WTC11 (cell line): ENCODE results near the gene FHAD1. TPM values are rescaled to one million over a fixed set of nuclear protein-coding genes. Genes with fewer than 3 reads are reported as not detected.

Source experiments
- ATAC-seq: fragments of 200-7000 bp; cut with Tn5 transposase; 2 replicates; pipeline ENCODE4 v1.10.0; 2021; ENCODE audit warnings: mild to moderate bottlenecking, moderate library complexity
- CTCF ChIA-PET: fragments of 300-600 bp; sonication (Branson Sonifier 250); formaldehyde crosslinking; loops from one replicate; lab custom pipeline; 2021; ENCODE audit warnings: antibody characterized with exemption; lab: Charles Lee
- POLR2A ChIA-PET: fragments of 350-600 bp; sonication (Branson Sonifier 250); formaldehyde crosslinking; loops from one replicate; lab custom pipeline; 2021; ENCODE audit warnings: antibody characterized with exemption; lab: Charles Lee
- DNase-seq: peaks from one replicate; pipeline ENCODE4 v3.0.0; 2021; ENCODE audit warnings: low spot score
- H3K27ac Mint-ChIP-seq: 2 replicates; pipeline ENCODE4 v1.8.0; 2021; ENCODE audit warnings: mixed read lengths
- H3K27me3 Mint-ChIP-seq: 2 replicates; pipeline ENCODE4 v1.8.0; 2021; ENCODE audit warnings: low read depth, mild to moderate bottlenecking, moderate library complexity, mixed read lengths
- H3K36me3 Mint-ChIP-seq: 2 replicates; pipeline ENCODE4 v1.8.0; 2021; ENCODE audit warnings: mixed read lengths
- H3K4me1 Mint-ChIP-seq: 2 replicates; pipeline ENCODE4 v1.8.0; 2022; ENCODE audit warnings: mixed read lengths
- H3K4me3 Mint-ChIP-seq: 2 replicates; pipeline ENCODE4 v1.8.0; 2021; ENCODE audit warnings: mild to moderate bottlenecking, moderate library complexity, mixed read lengths
- H3K9me3 Mint-ChIP-seq: 2 replicates; pipeline ENCODE4 v1.8.0; 2021; ENCODE audit warnings: mixed read lengths
- FOXP1 ChIP-seq: sonication (generic); formaldehyde crosslinking; IDR thresholded peaks from 2 replicates; pipeline ENCODE4 v1.8.0; 2022; ENCODE audit warnings: missing genetic modification reagents, mild to moderate bottlenecking, moderate library complexity, borderline replicate concordance
- GTF2I ChIP-seq: fragments of 250-450 bp; sonication (Bioruptor Pico); conservative IDR thresholded peaks from 2 replicates; pipeline ENCODE4 v1.4.0; 2021; ENCODE audit warnings: mild to moderate bottlenecking
- HMGA2 ChIP-seq: fragments of 250-450 bp; sonication (Bioruptor Pico); IDR thresholded peaks from 2 replicates; pipeline ENCODE4 v1.4.0; 2021; ENCODE audit warnings: mild to moderate bottlenecking, moderate library complexity
- IRF2 ChIP-seq: sonication (generic); formaldehyde crosslinking; IDR thresholded peaks from 2 replicates; pipeline ENCODE4 v1.8.0; 2022; ENCODE audit warnings: low read depth, missing genetic modification reagents, borderline replicate concordance
- JUN ChIP-seq: sonication (generic); formaldehyde crosslinking; IDR thresholded peaks from 2 replicates; pipeline ENCODE4 v1.8.0; 2023; ENCODE audit warnings: mild to moderate bottlenecking, missing genetic modification reagents
- NR1H2 ChIP-seq: sonication (generic); formaldehyde crosslinking; IDR thresholded peaks from 2 replicates; pipeline ENCODE4 v1.9.0; 2021; ENCODE audit warnings: mild to moderate bottlenecking, moderate library complexity, missing genetic modification reagents
- NR2C2 ChIP-seq: sonication (generic); formaldehyde crosslinking; IDR thresholded peaks from 2 replicates; pipeline ENCODE4 v1.8.0; 2022; ENCODE audit warnings: mild to moderate bottlenecking, missing genetic modification reagents
- NR3C1 ChIP-seq: sonication (generic); formaldehyde crosslinking; conservative IDR thresholded peaks from 2 replicates; pipeline ENCODE4 v1.8.1; 2023; ENCODE audit warnings: low read depth, mild to moderate bottlenecking, missing genetic modification reagents
- SOX15 ChIP-seq: fragments of 250-450 bp; sonication (Bioruptor Pico); IDR thresholded peaks from 2 replicates; pipeline ENCODE4 v1.9.0; 2021; ENCODE audit warnings: mild to moderate bottlenecking
- ZNF121 ChIP-seq: sonication (generic); formaldehyde crosslinking; IDR thresholded peaks from 2 replicates; pipeline ENCODE4 v1.8.0; 2023; ENCODE audit warnings: missing genetic modification reagents
- ZNF219 ChIP-seq: sonication (generic); formaldehyde crosslinking; IDR thresholded peaks from 2 replicates; pipeline ENCODE4 v1.8.0; 2023; ENCODE audit warnings: missing genetic modification reagents, mild to moderate bottlenecking, borderline replicate concordance
- ZNF232 ChIP-seq: sonication (generic); formaldehyde crosslinking; IDR thresholded peaks from 2 replicates; pipeline ENCODE4 v1.8.0; 2022; ENCODE audit warnings: mild to moderate bottlenecking, missing genetic modification reagents
- ZNF396 ChIP-seq: fragments of 250-450 bp; sonication (Bioruptor Pico); IDR thresholded peaks from 2 replicates; pipeline ENCODE4 v1.8.0; 2021; ENCODE audit warnings: mild to moderate bottlenecking, moderate library complexity, borderline replicate concordance
- ZNF423 ChIP-seq: fragments of 250-450 bp; sonication (Bioruptor Pico); IDR thresholded peaks from 2 replicates; pipeline ENCODE4 v2.1.2; 2022; ENCODE audit warnings: mild to moderate bottlenecking, moderate library complexity
- total RNA-seq: library from RNA; stranded (reverse); gene quantifications from 3 replicates; pipeline ENCODE4 v1.2.3, GENCODE V29; 2021
- TF ChIP-seq, protein P1 (sequence below): sonication (generic); formaldehyde crosslinking; IDR thresholded peaks from 2 replicates; pipeline ENCODE4 v1.8.0; 2022; ENCODE audit warnings: missing genetic modification reagents
- TF ChIP-seq, protein P2 (sequence below): sonication (generic); formaldehyde crosslinking; IDR thresholded peaks from 2 replicates; pipeline ENCODE4 v1.8.0; 2023; ENCODE audit warnings: missing genetic modification reagents, mild to moderate bottlenecking, borderline replicate concordance
- TF ChIP-seq, protein P3 (sequence below): sonication (generic); formaldehyde crosslinking; IDR thresholded peaks from 2 replicates; pipeline ENCODE4 v1.8.0; 2022; ENCODE audit warnings: mild to moderate bottlenecking, missing genetic modification reagents
- TF ChIP-seq, protein P4 (sequence below): sonication (generic); formaldehyde crosslinking; IDR thresholded peaks from 2 replicates; pipeline ENCODE4 v1.8.0; 2022; ENCODE audit warnings: mild to moderate bottlenecking, missing genetic modification reagents

Gene FHAD1
- total RNA-seq, 1 experiment from 2014 or later: 3.0 TPM

DNA sequence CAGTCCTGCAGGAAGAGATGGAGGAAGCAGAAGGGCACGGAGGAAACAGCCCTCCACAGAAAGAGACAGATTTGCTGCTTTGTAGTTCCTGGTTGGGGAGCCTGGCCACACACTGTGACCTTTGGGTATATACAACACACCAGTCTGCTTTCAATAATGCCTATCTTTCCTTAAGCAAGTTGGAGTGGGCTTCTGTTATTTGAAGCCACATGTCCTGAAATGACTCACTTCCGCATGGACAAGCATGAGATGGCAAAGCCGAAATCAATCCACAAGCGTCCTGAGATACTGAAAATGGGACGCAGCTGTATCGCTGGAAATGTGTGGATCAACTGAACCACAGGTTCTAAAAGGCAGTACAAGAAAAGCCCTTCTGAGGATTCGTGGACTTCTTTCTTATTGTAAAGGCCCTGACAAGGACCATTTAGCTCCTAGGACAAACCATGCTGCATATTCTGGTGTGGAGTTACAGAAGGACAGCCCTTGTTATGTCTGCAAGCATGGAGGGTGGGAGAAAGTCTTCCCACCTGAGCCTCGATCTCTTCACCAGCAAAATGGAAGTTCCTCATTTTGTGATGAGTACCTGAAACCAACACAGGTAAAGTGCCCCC, 22.7 kb upstream of the FHAD1 start:
- peaks cover 9% of the 10 kb centered on the region for H3K36me3 Mint-ChIP-seq
- no peaks in the 10 kb centered on the region for H3K27me3 Mint-ChIP-seq
- ATAC-seq: no peak
- no peak for DNase-seq
- peaks cover 7% of the 10 kb centered on the region for H3K4me1 Mint-ChIP-seq
- no peak overlapping the region for H3K4me3 Mint-ChIP-seq
- CTCF ChIA-PET: no interaction called here
- H3K9me3 Mint-ChIP-seq: peaks cover 6% of the 10 kb centered on the region
- H3K27ac Mint-ChIP-seq: no peak overlapping the region
- TF ChIP-seq, protein P1, sequence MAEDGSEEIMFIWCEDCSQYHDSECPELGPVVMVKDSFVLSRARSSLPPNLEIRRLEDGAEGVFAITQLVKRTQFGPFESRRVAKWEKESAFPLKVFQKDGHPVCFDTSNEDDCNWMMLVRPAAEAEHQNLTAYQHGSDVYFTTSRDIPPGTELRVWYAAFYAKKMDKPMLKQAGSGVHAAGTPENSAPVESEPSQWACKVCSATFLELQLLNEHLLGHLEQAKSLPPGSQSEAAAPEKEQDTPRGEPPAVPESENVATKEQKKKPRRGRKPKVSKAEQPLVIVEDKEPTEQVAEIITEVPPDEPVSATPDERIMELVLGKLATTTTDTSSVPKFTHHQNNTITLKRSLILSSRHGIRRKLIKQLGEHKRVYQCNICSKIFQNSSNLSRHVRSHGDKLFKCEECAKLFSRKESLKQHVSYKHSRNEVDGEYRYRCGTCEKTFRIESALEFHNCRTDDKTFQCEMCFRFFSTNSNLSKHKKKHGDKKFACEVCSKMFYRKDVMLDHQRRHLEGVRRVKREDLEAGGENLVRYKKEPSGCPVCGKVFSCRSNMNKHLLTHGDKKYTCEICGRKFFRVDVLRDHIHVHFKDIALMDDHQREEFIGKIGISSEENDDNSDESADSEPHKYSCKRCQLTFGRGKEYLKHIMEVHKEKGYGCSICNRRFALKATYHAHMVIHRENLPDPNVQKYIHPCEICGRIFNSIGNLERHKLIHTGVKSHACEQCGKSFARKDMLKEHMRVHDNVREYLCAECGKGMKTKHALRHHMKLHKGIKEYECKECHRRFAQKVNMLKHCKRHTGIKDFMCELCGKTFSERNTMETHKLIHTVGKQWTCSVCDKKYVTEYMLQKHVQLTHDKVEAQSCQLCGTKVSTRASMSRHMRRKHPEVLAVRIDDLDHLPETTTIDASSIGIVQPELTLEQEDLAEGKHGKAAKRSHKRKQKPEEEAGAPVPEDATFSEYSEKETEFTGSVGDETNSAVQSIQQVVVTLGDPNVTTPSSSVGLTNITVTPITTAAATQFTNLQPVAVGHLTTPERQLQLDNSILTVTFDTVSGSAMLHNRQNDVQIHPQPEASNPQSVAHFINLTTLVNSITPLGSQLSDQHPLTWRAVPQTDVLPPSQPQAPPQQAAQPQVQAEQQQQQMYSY: no peak
- TF ChIP-seq, protein P2, sequence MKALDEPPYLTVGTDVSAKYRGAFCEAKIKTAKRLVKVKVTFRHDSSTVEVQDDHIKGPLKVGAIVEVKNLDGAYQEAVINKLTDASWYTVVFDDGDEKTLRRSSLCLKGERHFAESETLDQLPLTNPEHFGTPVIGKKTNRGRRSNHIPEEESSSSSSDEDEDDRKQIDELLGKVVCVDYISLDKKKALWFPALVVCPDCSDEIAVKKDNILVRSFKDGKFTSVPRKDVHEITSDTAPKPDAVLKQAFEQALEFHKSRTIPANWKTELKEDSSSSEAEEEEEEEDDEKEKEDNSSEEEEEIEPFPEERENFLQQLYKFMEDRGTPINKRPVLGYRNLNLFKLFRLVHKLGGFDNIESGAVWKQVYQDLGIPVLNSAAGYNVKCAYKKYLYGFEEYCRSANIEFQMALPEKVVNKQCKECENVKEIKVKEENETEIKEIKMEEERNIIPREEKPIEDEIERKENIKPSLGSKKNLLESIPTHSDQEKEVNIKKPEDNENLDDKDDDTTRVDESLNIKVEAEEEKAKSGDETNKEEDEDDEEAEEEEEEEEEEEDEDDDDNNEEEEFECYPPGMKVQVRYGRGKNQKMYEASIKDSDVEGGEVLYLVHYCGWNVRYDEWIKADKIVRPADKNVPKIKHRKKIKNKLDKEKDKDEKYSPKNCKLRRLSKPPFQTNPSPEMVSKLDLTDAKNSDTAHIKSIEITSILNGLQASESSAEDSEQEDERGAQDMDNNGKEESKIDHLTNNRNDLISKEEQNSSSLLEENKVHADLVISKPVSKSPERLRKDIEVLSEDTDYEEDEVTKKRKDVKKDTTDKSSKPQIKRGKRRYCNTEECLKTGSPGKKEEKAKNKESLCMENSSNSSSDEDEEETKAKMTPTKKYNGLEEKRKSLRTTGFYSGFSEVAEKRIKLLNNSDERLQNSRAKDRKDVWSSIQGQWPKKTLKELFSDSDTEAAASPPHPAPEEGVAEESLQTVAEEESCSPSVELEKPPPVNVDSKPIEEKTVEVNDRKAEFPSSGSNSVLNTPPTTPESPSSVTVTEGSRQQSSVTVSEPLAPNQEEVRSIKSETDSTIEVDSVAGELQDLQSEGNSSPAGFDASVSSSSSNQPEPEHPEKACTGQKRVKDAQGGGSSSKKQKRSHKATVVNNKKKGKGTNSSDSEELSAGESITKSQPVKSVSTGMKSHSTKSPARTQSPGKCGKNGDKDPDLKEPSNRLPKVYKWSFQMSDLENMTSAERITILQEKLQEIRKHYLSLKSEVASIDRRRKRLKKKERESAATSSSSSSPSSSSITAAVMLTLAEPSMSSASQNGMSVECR (CRISPR knock-in tag): no peak
- POLR2A ChIA-PET: interaction anchor here (0.6 kb wide), 1 partner anchor 46 kb away, joined by 5 read pairs; no protein-coding TSS in a partner anchor

DNA sequence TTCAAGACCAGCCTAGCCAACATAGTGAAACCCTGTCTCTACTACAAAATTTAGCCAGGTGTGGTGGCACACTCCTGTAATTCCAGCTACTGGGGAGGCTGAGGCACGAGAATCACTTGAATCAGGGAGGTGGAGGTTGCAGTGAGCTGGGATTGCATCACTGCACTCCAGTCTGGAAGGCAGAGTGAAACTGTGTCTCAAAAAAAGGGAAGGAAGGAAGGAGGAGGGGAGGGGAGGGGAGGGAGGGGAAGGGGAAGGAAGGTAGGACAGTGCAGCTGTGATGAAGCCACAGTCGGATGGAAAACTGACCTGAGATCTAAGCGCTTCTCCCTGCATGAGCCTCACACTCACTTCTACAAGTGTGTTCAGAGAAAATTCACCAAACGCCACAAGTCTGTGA, 22.0 kb upstream of the FHAD1 start:
- no peak for ATAC-seq
- H3K4me1 Mint-ChIP-seq: peaks cover 7% of the 10 kb centered on the region
- TF ChIP-seq IRF2 (no peak), JUN (CRISPR knock-in tag) (no peak), NR1H2 (CRISPR knock-in tag) (no peak), FOXP1 (CRISPR knock-in tag) (no peak), ZNF232 (CRISPR knock-in tag) (no peak), SOX15 (CRISPR knock-in tag) (no peak), NR3C1 (CRISPR knock-in tag) (no peak), HMGA2 (no peak), ZNF121 (no peak), GTF2I (CRISPR knock-in tag) (no peak), ZNF423 (CRISPR knock-in tag) (no peak), ZNF219 (CRISPR knock-in tag) (no peak), NR2C2 (CRISPR knock-in tag) (no peak), ZNF396 (CRISPR knock-in tag) (no peak)
- TF ChIP-seq, protein P3, sequence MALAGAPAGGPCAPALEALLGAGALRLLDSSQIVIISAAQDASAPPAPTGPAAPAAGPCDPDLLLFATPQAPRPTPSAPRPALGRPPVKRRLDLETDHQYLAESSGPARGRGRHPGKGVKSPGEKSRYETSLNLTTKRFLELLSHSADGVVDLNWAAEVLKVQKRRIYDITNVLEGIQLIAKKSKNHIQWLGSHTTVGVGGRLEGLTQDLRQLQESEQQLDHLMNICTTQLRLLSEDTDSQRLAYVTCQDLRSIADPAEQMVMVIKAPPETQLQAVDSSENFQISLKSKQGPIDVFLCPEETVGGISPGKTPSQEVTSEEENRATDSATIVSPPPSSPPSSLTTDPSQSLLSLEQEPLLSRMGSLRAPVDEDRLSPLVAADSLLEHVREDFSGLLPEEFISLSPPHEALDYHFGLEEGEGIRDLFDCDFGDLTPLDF (CRISPR knock-in tag): no peak
- TF ChIP-seq, protein P2 (CRISPR knock-in tag): no peak
- TF ChIP-seq, protein P4, sequence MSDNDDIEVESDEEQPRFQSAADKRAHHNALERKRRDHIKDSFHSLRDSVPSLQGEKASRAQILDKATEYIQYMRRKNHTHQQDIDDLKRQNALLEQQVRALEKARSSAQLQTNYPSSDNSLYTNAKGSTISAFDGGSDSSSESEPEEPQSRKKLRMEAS (CRISPR knock-in tag): no peak

More for the DNA sequence above, 22.0 kb upstream of the FHAD1 start:
- Mint-ChIP-seq H3K4me3 (no peak overlapping the region), H3K9me3 (peaks cover 5% of the 10 kb centered on the region; the same call in 1 of the 2 replicates), H3K36me3 (peaks cover 2% of the 10 kb centered on the region), H3K27me3 (no peaks in the 10 kb centered on the region), H3K27ac (no peak overlapping the region)
- ChIA-PET POLR2A (interaction anchor here (0.6 kb wide), 2 partner anchors 16 to 45 kb away, joined by 4 to 5 read pairs; no protein-coding TSS in a partner anchor), CTCF (interaction anchor here (0.5 kb wide), 1 partner anchor 160 kb away, joined by 4 read pairs; no protein-coding TSS in a partner anchor)
- no peak for DNase-seq
